Left ventricle myocardium superior (tissue), 1 donor: ENCODE measurements around the gene KRT7. TPM values are rescaled to one million over a fixed set of nuclear protein-coding genes. Genes with fewer than 3 reads are reported as not detected.
A peak's percentile ranks its signal among the peaks of the same experiment; 100 is the strongest.
"Not testable (repeated sequence)": the region's sequence is repeated elsewhere in the genome, so short reads cannot be mapped to it uniquely, and the experiment has no call there.

Experiments
- ATAC-seq: fragments of 200-7000 bp; cut with Tn5 transposase; one replicate; pipeline ENCODE4 v1.9.1; 2020; ENCODE audit warnings: mild to moderate bottlenecking, moderate library complexity
- DNase-seq: peaks from one replicate; pipeline ENCODE4 v3.0.0-alpha.2; 2020
- intact Hi-C: fragments of 100-400 bp; cut with micrococcal nuclease; formaldehyde crosslinking; loops from one replicate; pipeline ENCODE4 v1.11.0; 2022
- total RNA-seq: library from RNA; stranded (reverse); fragmentation: NEBNext Ultra II Directional; extraction: Animal tissue kit (Norgen Biotek cat#: 25700); gene quantifications from one replicate; pipeline ENCODE4 v1.2.1, GENCODE V29; 2021
- donor health status: DM: no; HTN: yes; CAD: no; lungs with severe emphysema.

KRT7 gene
- total RNA-seq, 1 donor from 2014 or later = 0.69 TPM

GRCh38 chr12:52239767-52240166 lies 6.7 kb downstream of the KRT7 start:
- intact Hi-C loops = no loop called here
- DNase-seq (no peak), ATAC-seq (no peak)

- intact Hi-C loops, DNase-seq, ATAC-seq: not testable (repeated sequence)
Observed at GRCh38 chr12:52240247-52240646, 7.2 kb downstream of the KRT7 start.

GRCh38 chr12:52241205-52241842 lies 8.3 kb downstream of the KRT7 start:
- ATAC-seq = no peak
- intact Hi-C loops = no loop called here
- DNase-seq = no peak

GRCh38 chr12:52242442-52243258 lies 9.6 kb downstream of the KRT7 start:
- intact Hi-C loops = no loop called here
- no peak for DNase-seq
- no peak for ATAC-seq

GRCh38 chr12:52243259-52243855 lies 10.3 kb downstream of the KRT7 start:
- intact Hi-C loops = no loop called here
- no peak for ATAC-seq
- DNase-seq = no peak

- DNase-seq (peak; percentile 62), ATAC-seq (peak; percentile 77)
- intact Hi-C loops = no loop called here
Observed at GRCh38 chr12:52243856-52244614, 11.0 kb downstream of the KRT7 start.

GRCh38 chr12:52244615-52244994 lies 11.6 kb downstream of the KRT7 start:
- DNase-seq (no peak), ATAC-seq (no peak)
- intact Hi-C loops = no loop called here

- intact Hi-C loops = no loop called here
- no peak for DNase-seq
- ATAC-seq = no peak
Observed at GRCh38 chr12:52245259-52245961, 12.4 kb downstream of the KRT7 start.

- DNase-seq = no peak
- no peak for ATAC-seq
- intact Hi-C loops = no loop called here
Observed at GRCh38 chr12:52245962-52246569, 13.0 kb downstream of the KRT7 start.

GRCh38 chr12:52246720-52247621 lies 13.9 kb downstream of the KRT7 start:
- intact Hi-C loops = no loop called here
- DNase-seq = no peak
- no peak for ATAC-seq

- DNase-seq (no peak), ATAC-seq (no peak)
- intact Hi-C loops = no loop called here
Observed at GRCh38 chr12:52247622-52248540, 14.8 kb downstream of the KRT7 start.

- peak; percentile 76 for DNase-seq
- intact Hi-C loops = no loop called here
- peak; percentile 92 for ATAC-seq
Observed at GRCh38 chr12:52248541-52249461, 15.8 kb downstream of the KRT7 start.

- intact Hi-C loops = no loop called here
- no peak for ATAC-seq
Observed at GRCh38 chr12:52249511-52250047, 16.5 kb downstream of the KRT7 start.

GRCh38 chr12:52250048-52250990 lies 17.3 kb downstream of the KRT7 start:
- intact Hi-C loops = no loop called here
- DNase-seq (no peak), ATAC-seq (peak; percentile 42)

More at GRCh38 chr12:52249511-52250047, 16.5 kb downstream of the KRT7 start:
- DNase-seq = no peak
